Measurements from ENCODE around the gene CXCR5. TPM values are rescaled to one million over a fixed set of nuclear protein-coding genes. Genes with fewer than 3 reads are reported as not detected.
"Not testable (repeated sequence)": the region's sequence is repeated elsewhere in the genome, so short reads cannot be mapped to it uniquely, and the experiment has no call there.

CXCR5 gene
- total RNA-seq, 4 donors from 2014 or later, result 2.5 to 4.1 TPM; not detected in 2

- no peaks in the 10 kb centered on the region for H3K4me1 ChIP-seq
- H3K36me3 ChIP-seq, result no peaks in the 10 kb centered on the region
- 67 to 84% methylated on average over 6 to 8 of the region's 8 CpGs for WGBS, 2 donors (ENCODE audit: low coverage in 1 of 2)
- peak overlapping the region in 1 of 4 donors; percentile 0 for H3K27ac ChIP-seq
- H3K27me3 ChIP-seq, result no peaks in the 10 kb centered on the region
- TF ChIP-seq, protein P1, sequence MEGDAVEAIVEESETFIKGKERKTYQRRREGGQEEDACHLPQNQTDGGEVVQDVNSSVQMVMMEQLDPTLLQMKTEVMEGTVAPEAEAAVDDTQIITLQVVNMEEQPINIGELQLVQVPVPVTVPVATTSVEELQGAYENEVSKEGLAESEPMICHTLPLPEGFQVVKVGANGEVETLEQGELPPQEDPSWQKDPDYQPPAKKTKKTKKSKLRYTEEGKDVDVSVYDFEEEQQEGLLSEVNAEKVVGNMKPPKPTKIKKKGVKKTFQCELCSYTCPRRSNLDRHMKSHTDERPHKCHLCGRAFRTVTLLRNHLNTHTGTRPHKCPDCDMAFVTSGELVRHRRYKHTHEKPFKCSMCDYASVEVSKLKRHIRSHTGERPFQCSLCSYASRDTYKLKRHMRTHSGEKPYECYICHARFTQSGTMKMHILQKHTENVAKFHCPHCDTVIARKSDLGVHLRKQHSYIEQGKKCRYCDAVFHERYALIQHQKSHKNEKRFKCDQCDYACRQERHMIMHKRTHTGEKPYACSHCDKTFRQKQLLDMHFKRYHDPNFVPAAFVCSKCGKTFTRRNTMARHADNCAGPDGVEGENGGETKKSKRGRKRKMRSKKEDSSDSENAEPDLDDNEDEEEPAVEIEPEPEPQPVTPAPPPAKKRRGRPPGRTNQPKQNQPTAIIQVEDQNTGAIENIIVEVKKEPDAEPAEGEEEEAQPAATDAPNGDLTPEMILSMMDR (IDR thresholded peaks at IDR 0.05), result no peak
- TF ChIP-seq EP300 (IDR thresholded peaks at IDR 0.05; ENCODE audit: low read depth) (no peak), POLR2A (IDR thresholded peaks at IDR 0.05) (no peak), POLR2AphosphoS5 (IDR thresholded peaks at IDR 0.05) (no peak)
- DNase-seq, result peak; percentile 49
- intact Hi-C loops (cut with DNase I; ENCODE audit: low total_unique reads) (no loop called here), in situ Hi-C loops (cut with MboI; ENCODE audit: low pct_ligation_motif_present in 1 of 4, low pct_unique_long_range_greater_than_20kb in 1 of 4, low sequenced_read_pairs in 3 of 4) (no loop called here)
- H3K4me3 ChIP-seq, result no peak overlapping the region
- H3K9me3 ChIP-seq, result no peaks in the 10 kb centered on the region
These were observed 42.0 kb upstream of the CXCR5 start for GRCh38 chr11:118841469-118842242.

GRCh38 chr11:118842369-118842768 lies 41.3 kb upstream of the CXCR5 start:
- no peak overlapping the region for H3K4me3 ChIP-seq
- no peaks in the 10 kb centered on the region for H3K36me3 ChIP-seq
- intact Hi-C loops (cut with DNase I; ENCODE audit: low total_unique reads) (no loop called here), in situ Hi-C loops (cut with MboI; ENCODE audit: low pct_ligation_motif_present in 1 of 4, low pct_unique_long_range_greater_than_20kb in 1 of 4, low sequenced_read_pairs in 3 of 4) (no loop called here)
- peak overlapping the region in 1 of 4 donors; percentile 0 for H3K27ac ChIP-seq
- H3K27me3 ChIP-seq, result no peaks in the 10 kb centered on the region
- TF ChIP-seq POLR2A (IDR thresholded peaks at IDR 0.05) (no peak), POLR2AphosphoS5 (IDR thresholded peaks at IDR 0.05) (no peak), EP300 (IDR thresholded peaks at IDR 0.05; ENCODE audit: low read depth) (no peak)
- TF ChIP-seq, protein P1 (IDR thresholded peaks at IDR 0.05), result no peak
- H3K4me1 ChIP-seq, result no peaks in the 10 kb centered on the region
- no peak for DNase-seq
- H3K9me3 ChIP-seq, result no peaks in the 10 kb centered on the region
- WGBS, 2 donors (ENCODE audit: low coverage in 1 of 2), result 19 to 29% methylated on average over 2 of the region's 2 CpGs

DNA sequence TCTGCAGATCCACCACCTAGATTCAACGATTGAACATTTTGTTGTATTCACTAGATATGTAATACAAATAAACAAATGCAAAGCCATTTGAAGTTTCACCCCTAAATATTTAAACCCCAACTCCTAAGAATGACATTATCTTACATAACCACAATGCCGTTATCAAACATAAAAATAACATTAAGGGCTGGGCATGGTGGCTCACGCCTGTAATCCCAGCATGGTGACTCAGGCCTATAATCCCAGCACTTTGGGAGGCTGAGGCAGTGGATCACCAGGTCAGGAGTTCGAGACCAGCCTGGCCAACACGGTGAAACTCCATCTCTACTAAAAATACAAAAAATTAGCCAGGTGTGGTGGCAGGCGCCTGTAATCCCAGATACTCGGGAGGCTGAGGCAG lies 40.8 kb upstream of the CXCR5 start:
- DNase-seq; H3K36me3 ChIP-seq; H3K4me1 ChIP-seq; intact Hi-C loops (cut with DNase I; ENCODE audit: low total_unique reads); H3K27me3 ChIP-seq; H3K9me3 ChIP-seq; H3K27ac ChIP-seq; in situ Hi-C loops (cut with MboI; ENCODE audit: low pct_ligation_motif_present in 1 of 4, low pct_unique_long_range_greater_than_20kb in 1 of 4, low sequenced_read_pairs in 3 of 4); H3K4me3 ChIP-seq: not testable (repeated sequence)
- WGBS, 2 donors (ENCODE audit: low coverage in 1 of 2), result 82 to 88% methylated on average over 5 to 7 of the region's 7 CpGs

GRCh38 chr11:118843565-118843964 lies 40.1 kb upstream of the CXCR5 start:
- no peaks in the 10 kb centered on the region for H3K27me3 ChIP-seq
- in situ Hi-C loops (cut with MboI; ENCODE audit: low pct_ligation_motif_present in 1 of 4, low pct_unique_long_range_greater_than_20kb in 1 of 4, low sequenced_read_pairs in 3 of 4), result no loop called here
- H3K4me3 ChIP-seq, result no peak overlapping the region
- no peak overlapping the region for H3K27ac ChIP-seq
- intact Hi-C loops (cut with DNase I; ENCODE audit: low total_unique reads), result no loop called here
- DNase-seq, result no peak
- 92 to 100% methylated on average over 1 to 2 of the region's 2 CpGs for WGBS, 2 donors (ENCODE audit: low coverage in 1 of 2)
- no peaks in the 10 kb centered on the region for H3K4me1 ChIP-seq
- H3K36me3 ChIP-seq, result no peaks in the 10 kb centered on the region
- no peak for TF ChIP-seq POLR2A (IDR thresholded peaks at IDR 0.05)
- no peak for TF ChIP-seq EP300 (IDR thresholded peaks at IDR 0.05; ENCODE audit: low read depth)
- TF ChIP-seq POLR2AphosphoS5 (IDR thresholded peaks at IDR 0.05), result no peak
- TF ChIP-seq, protein P1 (IDR thresholded peaks at IDR 0.05), result no peak
- H3K9me3 ChIP-seq, result no peaks in the 10 kb centered on the region

- Histone ChIP-seq H3K9me3 (no peaks in the 10 kb centered on the region), H3K4me1 (no peaks in the 10 kb centered on the region), H3K27ac (no peak overlapping the region), H3K4me3 (no peak overlapping the region), H3K27me3 (no peaks in the 10 kb centered on the region), H3K36me3 (no peaks in the 10 kb centered on the region)
- no peak for DNase-seq
- in situ Hi-C loops (cut with MboI; ENCODE audit: low pct_ligation_motif_present in 1 of 4, low pct_unique_long_range_greater_than_20kb in 1 of 4, low sequenced_read_pairs in 3 of 4) (no loop called here), intact Hi-C loops (cut with DNase I; ENCODE audit: low total_unique reads) (no loop called here)
- no peak for TF ChIP-seq EP300 (IDR thresholded peaks at IDR 0.05; ENCODE audit: low read depth)
- no peak for TF ChIP-seq POLR2A (IDR thresholded peaks at IDR 0.05)
- TF ChIP-seq, protein P1 (IDR thresholded peaks at IDR 0.05), result no peak
- no peak for TF ChIP-seq POLR2AphosphoS5 (IDR thresholded peaks at IDR 0.05)
These were observed 38.3 kb upstream of the CXCR5 start for GRCh38 chr11:118845369-118845768.
